NT2/D1 (cell line): Measurements from ENCODE around the gene JPH4.

Experiments
- SUZ12 ChIP-seq: IDR thresholded peaks from 2 replicates; pipeline ENCODE4 v1.6.1; 2011; ENCODE audit not compliant: insufficient read length, insufficient read depth; ENCODE audit errors: extremely low read depth
- YY1 ChIP-seq: IDR thresholded peaks from 2 replicates; pipeline ENCODE4 v1.6.1; 2011; ENCODE audit not compliant: insufficient read length, insufficient read depth
- ZNF274 ChIP-seq: IDR thresholded peaks from 2 replicates; pipeline ENCODE4 v1.6.1; 2011; ENCODE audit warnings: mild to moderate bottlenecking, low read depth, low read length

- TF ChIP-seq ZNF274 (no peak), YY1 (no peak), SUZ12 (no peak)
Observed at GRCh38 chr14:23568600-23569331, 9.8 kb downstream of the JPH4 start.
